ENCODE measurements around the gene CCDC187. TPM values are rescaled to one million over a fixed set of nuclear protein-coding genes. Genes with fewer than 3 reads are reported as not detected.

CCDC187 gene
- total and polyA plus RNA-seq, 2 of the 4 experiments (the other 2 are of a cell fraction): not detected

GRCh38 chr9:136291306-136292025, 12.4 kb downstream of the CCDC187 start:
- Histone ChIP-seq H4K20me1 (ENCODE audit: insufficient read depth, low read length) (no peaks in the 10 kb centered on the region), H2AK9ac (replicated peaks; ENCODE audit: low read depth, low read length, poor library complexity) (no peak overlapping the region), H2AFZ (replicated peaks; ENCODE audit: low read length, poor library complexity) (no peak overlapping the region), H3K27ac (ENCODE audit: insufficient read depth, low read length) (no peak overlapping the region), H2BK5ac (ENCODE audit: low read depth, low read length, poor library complexity, severe bottlenecking) (no peak overlapping the region), H3K23ac (ENCODE audit: low read depth, low read length) (no peak overlapping the region), H3K79me1 (ENCODE audit: low read depth in 1 of 2, low read length in 2 of 2) (no peaks in the 10 kb centered on the region), H3K4ac (ENCODE audit: low read depth, low read length) (no peak overlapping the region), H3K18ac (ENCODE audit: low read depth, low read length) (no peak overlapping the region), H3K27me3 (ENCODE audit: control insufficient read depth, insufficient read depth, low read length) (peaks cover 44% of the 10 kb centered on the region), H2BK120ac (ENCODE audit: low read depth, low read length) (no peak overlapping the region), H3K9me3 (ENCODE audit: control insufficient read depth, insufficient read depth, low read length) (no peaks in the 10 kb centered on the region; the same call in 1 of the 2 replicates), H3K14ac (replicated peaks; ENCODE audit: low read depth, low read length) (no peak overlapping the region), H3K9ac (ENCODE audit: low read depth, low read length) (no peak overlapping the region), H2BK20ac (ENCODE audit: low read depth, low read length) (no peak overlapping the region), H3K4me1 (ENCODE audit: control insufficient read depth, insufficient read depth, low read length) (no peaks in the 10 kb centered on the region), H3K4me3 (ENCODE audit: insufficient read depth, low read depth, low read length) (no peak overlapping the region), H2BK15ac (ENCODE audit: low read depth, low read length) (no peak overlapping the region), H4K91ac (ENCODE audit: insufficient read depth, low read depth, low read length) (no peak overlapping the region), H3K56ac (ENCODE audit: extremely low read depth, insufficient read depth, low read length) (no peak overlapping the region), H2AK5ac (ENCODE audit: low read depth, low read length) (no peak overlapping the region), H3K9me1 (ENCODE audit: insufficient read depth, low read length) (no peaks in the 10 kb centered on the region), H3K36me3 (ENCODE audit: control insufficient read depth, insufficient read depth, low read length) (no peaks in the 10 kb centered on the region), H4K5ac (ENCODE audit: low read depth, low read length) (no peak overlapping the region), H4K8ac (ENCODE audit: low read depth in 2 of 2, low read length in 2 of 2) (no peak overlapping the region), H3K4me2 (ENCODE audit: low read depth, low read length) (no peak overlapping the region)
- no peak for ATAC-seq (ENCODE audit: low read depth)
- TF ChIP-seq RFX5 (IDR thresholded peaks at IDR 0.05; ENCODE audit: low read depth, low read length): no peak
- no peak for TF ChIP-seq CHD1 (IDR thresholded peaks at IDR 0.05; ENCODE audit: low read depth, low read length)
- no peak for TF ChIP-seq RAD21 (IDR thresholded peaks at IDR 0.05; ENCODE audit: low read length)
- TF ChIP-seq FOS (IDR thresholded peaks at IDR 0.05; ENCODE audit: low read depth, low read length): no peak
- no peak for TF ChIP-seq RCOR1 (IDR thresholded peaks at IDR 0.05; ENCODE audit: insufficient replicate concordance, low read length)
- TF ChIP-seq CEBPB (IDR thresholded peaks at IDR 0.05; ENCODE audit: low read depth, low read length): no peak
- no peak for TF ChIP-seq ELK1 (IDR thresholded peaks at IDR 0.05; ENCODE audit: borderline replicate concordance, low read depth, low read length)
- no peak for TF ChIP-seq BHLHE40 (IDR thresholded peaks at IDR 0.05; ENCODE audit: low read depth, low read length)
- no peak for TF ChIP-seq SMC3 (IDR thresholded peaks at IDR 0.05; ENCODE audit: low read depth, low read length)
- no peak for TF ChIP-seq CTCF (conservative IDR thresholded peaks at IDR 0.05; ENCODE audit: low read depth, low read length)
- TF ChIP-seq MAZ (IDR thresholded peaks at IDR 0.05; ENCODE audit: borderline replicate concordance, low read depth, low read length): no peak
- TF ChIP-seq USF2 (IDR thresholded peaks at IDR 0.05; ENCODE audit: low read depth, low read length): no peak
- no peak for TF ChIP-seq MAFK (IDR thresholded peaks at IDR 0.05; ENCODE audit: low read depth, low read length)
- TF ChIP-seq MXI1 (IDR thresholded peaks at IDR 0.05; ENCODE audit: borderline replicate concordance, low read depth, low read length): no peak
- no peak for TF ChIP-seq POLR2A (IDR thresholded peaks at IDR 0.05; ENCODE audit: low read depth, low read length)
- CTCF ChIA-PET: no interaction called here
- in situ Hi-C loops (cut with MboI; ENCODE audit: low sequenced_read_pairs): no loop called here
- intact Hi-C loops (cut with micrococcal nuclease): no loop called here
- POLR2A ChIA-PET (ENCODE audit: unreplicated experiment): no interaction called here
- 70% methylated on average over 9 of the region's 22 CpGs; no CpG with 5 or more reads in 1 of the 2 experiments for WGBS, 2 experiments (ENCODE audit: extremely low coverage in 2 of 2, insufficient read length in 1 of 2)
- dilution Hi-C loops (cut with HindIII; ENCODE audit: low sequenced_read_pairs, unreplicated experiment): no loop called here
- BruUV-seq (replicated peaks): no TSS peak
- DNase-seq: no peak
